ENCODE data around the gene HLA-DMA.

- no peak for TF ChIP-seq CTCF (IDR thresholded peaks at IDR 0.05)
- no peak for TF ChIP-seq POLR2A (IDR thresholded peaks at IDR 0.05)
Observed at GRCh38 chr6:32954267-32954666, 1.4 kb upstream of the HLA-DMA start.
